ENCODE results near the gene KPNA6.

DNA sequence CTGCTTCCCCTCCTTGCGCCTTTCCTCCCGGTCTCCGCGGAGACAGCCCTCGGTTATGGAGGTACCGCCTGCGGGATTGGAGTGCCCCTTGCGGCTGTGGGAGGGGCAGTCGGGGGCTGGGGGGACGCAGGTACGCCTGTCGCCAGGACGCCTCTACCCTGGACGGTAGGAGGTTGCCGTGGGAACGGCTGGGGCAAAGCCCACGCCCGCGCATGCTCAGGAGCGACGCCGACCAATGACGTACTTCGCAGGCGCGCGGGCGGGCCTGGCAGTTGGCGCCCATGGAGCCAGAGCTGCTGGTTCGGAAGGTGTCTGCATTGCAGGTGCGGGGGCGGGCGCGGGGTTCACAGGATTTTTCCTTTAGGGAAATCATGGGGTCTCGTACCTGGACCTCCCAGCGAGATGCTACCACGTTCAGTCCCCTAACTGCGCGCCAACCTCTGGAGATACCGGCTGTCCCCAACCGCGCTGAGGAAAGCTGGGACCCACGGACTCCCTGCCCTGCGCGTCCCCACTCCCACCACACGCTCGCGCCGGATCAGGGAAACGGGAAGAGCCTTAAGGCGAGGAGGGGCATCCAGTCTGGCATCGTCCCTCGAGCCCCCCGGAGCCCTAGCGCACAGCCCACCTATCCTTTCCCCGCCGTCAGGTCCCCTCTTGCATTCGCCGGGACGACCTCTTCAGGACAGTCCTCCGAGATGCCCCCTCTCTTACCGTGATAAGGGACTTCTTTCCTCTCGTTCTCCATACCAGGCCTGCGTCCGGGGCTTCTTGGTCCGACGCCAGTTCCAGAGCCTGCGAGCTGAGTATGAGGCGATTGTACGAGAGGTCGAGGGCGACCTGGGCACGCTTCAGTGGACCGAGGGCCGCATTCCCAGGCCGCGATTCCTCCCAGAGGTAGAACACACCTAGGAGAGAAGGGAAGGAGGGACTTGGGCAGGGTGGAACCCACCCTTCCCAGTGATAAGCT lies 97.8 kb downstream of the KPNA6 start, which contains the start of gene IQCC:
- peak; percentile 49 for TF ChIP-seq POLR2A (IDR thresholded peaks at IDR 0.05)
- TF ChIP-seq, protein P1, sequence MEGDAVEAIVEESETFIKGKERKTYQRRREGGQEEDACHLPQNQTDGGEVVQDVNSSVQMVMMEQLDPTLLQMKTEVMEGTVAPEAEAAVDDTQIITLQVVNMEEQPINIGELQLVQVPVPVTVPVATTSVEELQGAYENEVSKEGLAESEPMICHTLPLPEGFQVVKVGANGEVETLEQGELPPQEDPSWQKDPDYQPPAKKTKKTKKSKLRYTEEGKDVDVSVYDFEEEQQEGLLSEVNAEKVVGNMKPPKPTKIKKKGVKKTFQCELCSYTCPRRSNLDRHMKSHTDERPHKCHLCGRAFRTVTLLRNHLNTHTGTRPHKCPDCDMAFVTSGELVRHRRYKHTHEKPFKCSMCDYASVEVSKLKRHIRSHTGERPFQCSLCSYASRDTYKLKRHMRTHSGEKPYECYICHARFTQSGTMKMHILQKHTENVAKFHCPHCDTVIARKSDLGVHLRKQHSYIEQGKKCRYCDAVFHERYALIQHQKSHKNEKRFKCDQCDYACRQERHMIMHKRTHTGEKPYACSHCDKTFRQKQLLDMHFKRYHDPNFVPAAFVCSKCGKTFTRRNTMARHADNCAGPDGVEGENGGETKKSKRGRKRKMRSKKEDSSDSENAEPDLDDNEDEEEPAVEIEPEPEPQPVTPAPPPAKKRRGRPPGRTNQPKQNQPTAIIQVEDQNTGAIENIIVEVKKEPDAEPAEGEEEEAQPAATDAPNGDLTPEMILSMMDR (IDR thresholded peaks at IDR 0.05): peak in 1 of 4 experiments; percentile 11
- TF ChIP-seq POLR2AphosphoS5 (IDR thresholded peaks at IDR 0.05): peak; percentile 93

Data from prostate gland (tissue), 2 donors.